GM18505 (cell line): ENCODE data around the gene AADACL2.

Source experiments
- ATAC-seq: cut with Tn5 transposase; IDR thresholded peaks from one replicate; pipeline ENCODE4 v1.9.1; 2021; ENCODE audit not compliant: unreplicated experiment
- POLR2A ChIP-seq: IDR thresholded peaks from 4 replicates; pipeline ENCODE4 v1.6.1; 2011; ENCODE audit warnings: borderline replicate concordance; ENCODE audit not compliant: insufficient read depth, insufficient read length; ENCODE audit errors: extremely low read depth

AADACL2 gene, protein sequence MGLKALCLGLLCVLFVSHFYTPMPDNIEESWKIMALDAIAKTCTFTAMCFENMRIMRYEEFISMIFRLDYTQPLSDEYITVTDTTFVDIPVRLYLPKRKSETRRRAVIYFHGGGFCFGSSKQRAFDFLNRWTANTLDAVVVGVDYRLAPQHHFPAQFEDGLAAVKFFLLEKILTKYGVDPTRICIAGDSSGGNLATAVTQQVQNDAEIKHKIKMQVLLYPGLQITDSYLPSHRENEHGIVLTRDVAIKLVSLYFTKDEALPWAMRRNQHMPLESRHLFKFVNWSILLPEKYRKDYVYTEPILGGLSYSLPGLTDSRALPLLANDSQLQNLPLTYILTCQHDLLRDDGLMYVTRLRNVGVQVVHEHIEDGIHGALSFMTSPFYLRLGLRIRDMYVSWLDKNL

DNA sequence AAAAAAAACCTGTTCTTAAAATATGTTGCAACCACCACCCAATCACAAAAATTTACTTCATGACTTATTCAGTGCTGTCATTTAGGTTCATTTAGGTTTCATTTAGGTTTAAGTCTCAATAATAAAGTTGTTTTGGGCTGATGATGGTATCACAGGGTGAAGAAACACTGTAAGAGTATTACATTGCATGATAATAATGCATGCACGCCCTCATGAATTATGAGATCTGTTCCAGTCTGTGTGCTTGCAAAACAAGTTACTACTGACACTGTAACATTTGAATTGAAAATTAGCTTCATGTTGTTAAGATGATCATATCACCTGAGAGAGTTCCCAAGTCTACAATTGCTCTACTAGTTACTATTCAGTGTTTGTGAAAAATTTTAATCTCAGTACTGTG is at the start of gene AADACL2:
TSS of gene AADACL2 (plus strand) at position 315 of the 400 bp plus-strand sequence. CDS start 109 bp downstream, outside the sequence.
- no peak for TF ChIP-seq POLR2A
- no peak for ATAC-seq

DNA sequence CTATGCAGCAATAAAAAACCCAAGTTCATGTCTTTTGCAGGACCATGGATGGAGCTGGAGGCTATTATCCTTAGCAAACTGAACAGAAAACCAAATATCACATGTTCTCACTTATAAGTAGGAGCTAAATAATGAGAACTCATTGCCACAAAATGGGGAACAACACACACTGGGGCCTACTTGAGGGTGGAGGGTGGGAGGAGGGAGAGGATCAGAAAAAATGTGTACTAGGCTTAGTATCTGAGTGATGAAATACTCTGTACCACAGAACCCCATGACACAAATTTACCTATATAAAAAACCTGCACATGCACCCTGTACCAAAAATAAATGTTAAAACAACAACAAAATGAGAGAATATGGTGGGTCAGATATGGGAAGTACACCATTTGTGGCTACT is 49.6 kb upstream of the AADACL2 start:
- no peak for TF ChIP-seq POLR2A
- ATAC-seq: no peak

DNA sequence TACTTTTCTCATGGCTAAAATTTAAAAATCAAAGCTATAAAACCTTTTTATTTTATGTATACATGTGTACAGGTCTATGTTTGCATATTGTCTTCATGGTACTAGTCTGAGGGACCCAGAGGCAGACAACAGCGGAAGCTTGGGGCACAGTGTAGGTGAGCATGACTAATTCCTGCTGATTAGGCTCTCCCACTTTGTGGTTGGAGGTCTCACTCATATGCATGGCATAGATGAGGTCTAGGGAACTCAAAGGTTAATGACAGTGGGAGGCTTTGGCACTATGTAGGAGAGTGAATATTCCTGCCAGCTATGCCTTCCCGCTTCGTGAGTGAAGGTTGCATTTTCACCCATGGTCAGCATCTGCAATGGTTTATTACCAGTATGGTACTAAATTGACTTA is 47.5 kb upstream of the AADACL2 start:
- TF ChIP-seq POLR2A: no peak

DNA sequence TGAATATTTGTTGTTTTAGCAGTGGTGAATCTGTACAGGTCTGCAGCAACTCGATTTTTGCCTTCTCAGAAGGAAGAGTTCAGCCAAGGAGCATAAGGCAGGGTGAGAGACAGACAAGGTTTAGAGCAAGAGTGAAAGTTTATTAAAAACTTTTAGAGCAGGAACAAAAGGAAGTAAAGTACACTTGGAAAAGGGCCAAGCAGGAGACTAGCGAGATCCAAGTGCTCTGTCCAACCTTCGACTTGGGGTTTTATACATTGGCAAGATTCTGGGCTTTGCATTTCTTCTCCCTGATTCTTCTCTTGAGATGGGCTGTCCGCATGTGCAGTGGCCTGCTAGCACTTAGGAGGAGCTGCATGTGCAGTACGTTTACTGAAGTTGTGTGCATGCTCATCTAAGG is 46.7 kb upstream of the AADACL2 start:
- no peak for ATAC-seq

More for the DNA sequence above, 47.5 kb upstream of the AADACL2 start:
- no peak for ATAC-seq

DNA sequence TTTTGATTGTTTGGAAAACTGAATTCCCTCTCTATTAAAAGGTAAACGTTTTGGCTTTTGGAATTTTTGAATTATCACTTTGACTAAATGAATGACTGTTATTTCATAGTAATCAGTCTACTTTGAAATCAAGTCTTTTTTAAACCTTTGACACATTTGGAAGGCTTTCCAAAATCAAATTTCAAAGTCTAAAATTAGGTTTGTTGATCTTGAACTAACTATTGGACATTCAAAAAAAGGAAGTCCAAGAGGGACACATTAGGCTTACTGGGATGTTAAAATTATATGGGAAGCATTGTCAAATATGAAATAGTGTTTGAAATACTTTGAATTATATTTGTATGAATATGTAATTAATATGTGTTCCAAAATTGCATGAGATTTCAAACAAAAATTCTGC is 45.2 kb upstream of the AADACL2 start:
- no peak for TF ChIP-seq POLR2A
- ATAC-seq: no peak

More for the DNA sequence above, 46.7 kb upstream of the AADACL2 start:
- no peak for TF ChIP-seq POLR2A

DNA sequence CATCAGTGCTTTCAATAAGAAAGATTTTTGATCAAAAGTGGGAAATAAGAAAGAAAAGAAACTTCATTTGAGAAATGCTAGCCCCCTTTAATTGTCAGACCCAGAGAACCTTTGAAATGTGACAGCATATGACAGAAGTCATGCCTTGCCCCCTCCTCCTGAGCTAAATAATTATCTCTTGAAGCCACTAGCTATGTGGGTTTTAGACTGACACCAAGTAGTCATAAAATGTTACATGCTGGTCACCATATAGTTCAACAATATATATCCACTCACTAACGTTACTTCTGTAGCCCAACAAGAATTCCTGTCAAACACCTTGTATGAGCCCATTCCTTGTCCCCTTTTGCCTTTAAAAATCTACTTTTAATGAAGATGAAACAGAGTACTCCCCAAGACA is 43.1 kb upstream of the AADACL2 start:
- TF ChIP-seq POLR2A: no peak

DNA sequence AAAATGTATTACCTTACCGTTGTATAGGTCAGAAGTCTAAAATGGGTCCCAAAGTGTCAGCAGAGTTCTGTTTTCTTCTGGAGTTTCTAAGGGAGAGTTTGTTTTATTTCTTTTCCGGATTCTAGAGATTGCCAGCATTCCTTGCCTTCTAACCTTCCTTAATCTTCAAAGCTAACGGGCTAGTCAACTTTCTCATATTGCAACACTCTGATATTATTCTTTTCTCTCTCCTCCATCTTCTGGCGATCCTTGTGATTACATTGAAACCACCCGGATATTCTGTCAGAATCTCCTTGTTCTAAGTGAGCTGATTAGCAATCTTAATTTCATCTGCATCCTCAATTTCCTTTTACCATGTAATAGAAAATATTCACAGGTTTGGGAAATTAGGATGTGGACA is 36.2 kb upstream of the AADACL2 start:
- no peak for ATAC-seq
- no peak for TF ChIP-seq POLR2A

More for the DNA sequence above, 43.1 kb upstream of the AADACL2 start:
- no peak for ATAC-seq

DNA sequence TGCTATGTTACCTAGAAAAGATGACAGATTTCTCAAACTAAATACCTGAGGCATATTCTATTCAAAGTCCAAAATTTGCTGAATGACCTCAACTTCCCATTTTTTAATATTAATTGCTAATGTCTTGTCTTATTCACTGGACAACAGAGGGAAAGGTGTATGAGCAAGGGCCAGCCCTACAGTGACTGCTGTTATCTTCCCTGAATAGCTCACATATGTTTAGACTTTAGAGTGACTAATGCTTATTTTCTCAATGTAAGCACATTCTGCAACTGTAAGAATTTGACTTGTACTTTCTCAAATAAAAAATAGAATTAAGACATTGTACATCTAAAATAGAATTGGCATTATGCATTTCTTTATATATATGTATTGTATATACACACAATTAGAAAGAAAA is 26.5 kb upstream of the AADACL2 start:
- no peak for TF ChIP-seq POLR2A
- no peak for ATAC-seq

DNA sequence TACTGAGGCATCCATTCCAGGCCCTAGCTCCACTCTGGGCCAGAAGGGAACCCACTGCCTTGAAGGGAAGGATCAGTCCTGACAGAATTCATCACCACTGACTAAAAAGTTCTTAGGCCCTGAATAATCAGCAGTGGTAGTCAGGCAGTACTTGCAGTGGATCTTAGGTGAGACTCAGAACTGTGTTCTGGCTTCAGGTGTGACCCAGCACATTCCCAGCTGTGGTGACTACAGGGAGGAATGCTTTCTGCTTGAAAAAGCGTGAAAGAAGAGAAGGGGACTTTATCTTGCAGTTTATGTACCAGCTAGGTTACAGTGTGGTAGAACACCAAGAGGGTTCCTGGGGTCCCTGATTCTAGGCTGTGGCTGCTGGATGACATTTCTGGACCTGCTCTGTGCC is 24.9 kb upstream of the AADACL2 start:
- ATAC-seq: no peak
- no peak for TF ChIP-seq POLR2A

DNA sequence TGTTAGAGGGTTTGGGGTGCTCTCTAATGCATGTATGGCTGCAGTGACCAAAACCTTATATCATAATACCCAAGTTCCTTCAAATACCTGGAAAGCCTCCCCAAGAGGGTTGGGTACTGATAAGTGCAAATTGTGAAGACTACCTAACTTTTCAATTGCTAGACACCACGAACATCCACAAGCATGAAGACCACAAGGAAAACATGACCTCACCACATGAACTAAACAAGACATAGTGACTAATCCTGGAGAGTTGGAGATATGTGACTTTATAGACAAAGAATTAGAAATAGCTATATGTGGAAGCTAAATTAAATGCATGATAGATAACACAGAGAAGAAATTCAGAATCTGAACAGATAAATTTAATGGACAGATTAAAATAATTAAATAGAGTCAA is 23.9 kb upstream of the AADACL2 start:
- TF ChIP-seq POLR2A: no peak
- no peak for ATAC-seq

DNA sequence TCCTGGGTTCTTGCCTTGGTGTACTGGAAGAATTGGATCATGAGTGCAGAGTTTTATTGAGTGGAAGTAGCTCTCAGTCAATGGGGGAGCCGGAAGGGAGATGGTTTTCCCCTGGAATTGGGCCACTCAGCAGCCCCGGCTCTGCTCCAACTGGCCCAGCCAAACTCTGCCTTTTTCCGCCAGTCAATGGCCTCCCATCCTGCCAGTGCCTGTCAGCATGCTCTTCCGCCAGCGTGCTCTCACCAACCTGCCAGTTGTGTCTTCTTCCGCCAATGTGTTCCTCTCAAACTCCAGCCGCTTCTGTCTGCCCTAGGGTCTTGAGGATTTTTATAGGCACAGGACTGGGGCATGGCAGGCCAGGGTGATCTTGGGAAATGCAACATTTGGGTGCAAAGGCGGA is 12.4 kb upstream of the AADACL2 start:
- ATAC-seq: no peak

DNA sequence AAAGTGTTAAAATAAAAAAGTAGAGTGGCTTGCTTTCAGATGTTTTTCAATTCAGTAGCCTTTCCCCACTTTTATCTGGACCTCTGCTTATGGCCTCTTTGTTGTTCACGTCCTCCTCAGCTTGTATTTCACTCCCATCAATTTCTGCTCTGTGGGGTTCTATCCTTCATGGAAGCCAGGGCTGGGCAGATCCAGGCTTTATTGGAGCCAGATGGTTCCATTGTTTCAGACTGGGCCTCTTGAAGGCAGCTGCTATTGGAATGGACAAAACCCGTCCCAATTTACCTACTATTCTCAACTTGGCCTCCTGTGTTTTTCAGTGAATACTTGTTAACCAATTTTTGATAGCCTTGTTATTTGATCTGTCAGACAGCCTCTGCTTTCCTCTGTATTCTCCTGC is 10.9 kb upstream of the AADACL2 start:
- TF ChIP-seq POLR2A: no peak
- no peak for ATAC-seq

More for the DNA sequence above, 12.4 kb upstream of the AADACL2 start:
- TF ChIP-seq POLR2A: no peak

DNA sequence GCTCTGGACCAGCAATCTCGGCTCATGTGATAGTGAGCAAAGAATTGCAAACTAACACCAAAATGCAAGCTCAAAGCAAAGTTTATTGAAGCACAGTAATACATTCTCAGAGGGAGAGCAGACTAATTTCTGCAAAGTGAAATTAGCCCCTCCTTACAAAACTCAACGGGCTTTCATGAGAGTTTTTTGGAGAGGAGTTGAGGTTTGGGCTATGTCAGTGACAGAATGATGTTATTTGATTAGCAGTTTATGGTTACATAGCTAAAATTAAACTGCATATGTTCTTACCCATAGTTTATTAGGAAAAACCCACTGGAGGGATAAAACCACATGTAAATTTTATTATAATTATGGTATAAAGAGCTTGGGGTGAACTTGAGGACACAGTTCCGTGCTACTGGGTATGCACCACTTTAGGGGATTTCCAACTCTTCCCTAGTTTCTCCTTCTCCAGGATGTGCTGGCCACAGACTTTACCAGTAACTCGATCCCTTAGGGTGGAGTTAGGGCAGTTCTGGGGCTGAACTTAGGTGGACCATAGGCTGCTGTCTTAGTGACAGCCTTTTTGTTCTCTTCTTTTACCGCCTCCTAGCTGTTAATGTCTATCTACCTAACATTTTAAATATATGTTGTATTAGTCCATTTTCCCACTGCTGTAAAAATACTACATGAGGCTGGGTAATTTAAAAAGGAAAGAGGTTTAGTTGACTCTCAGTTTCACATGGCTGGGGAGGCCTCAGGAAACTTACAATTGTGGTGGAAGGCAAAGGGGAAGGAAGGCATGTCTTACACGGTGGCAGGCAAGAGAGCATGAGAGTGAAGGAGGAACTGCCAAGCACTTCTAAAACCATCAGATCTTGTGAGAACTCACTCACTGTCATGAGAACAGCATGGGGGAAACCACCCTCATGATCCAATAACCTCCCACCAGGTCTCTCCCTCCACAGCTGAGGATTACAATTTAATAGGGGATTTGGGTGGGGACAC is 8.9 kb upstream of the AADACL2 start:
- TF ChIP-seq POLR2A: no peak
- no peak for ATAC-seq
